Osteocyte (in vitro differentiated cells): Measurements from ENCODE around the gene ITPR2. TPM values are rescaled to one million over a fixed set of nuclear protein-coding genes. Genes with fewer than 3 reads are reported as not detected.

Experiments
- DNase-seq: peaks from one replicate; pipeline ENCODE4 v3.0.0; 2021; ENCODE audit warnings: mixed read lengths; ENCODE audit not compliant: unreplicated experiment; ENCODE audit errors: extremely low spot score
- H3K27ac Mint-ChIP-seq: one replicate; pipeline ENCODE4 v1.8.0; 2021; ENCODE audit warnings: mild to moderate bottlenecking, mixed read lengths; ENCODE audit not compliant: unreplicated experiment
- H3K27me3 Mint-ChIP-seq: one replicate; pipeline ENCODE4 v1.8.0; 2021; ENCODE audit warnings: mixed read lengths; ENCODE audit not compliant: unreplicated experiment
- H3K36me3 Mint-ChIP-seq: one replicate; pipeline ENCODE4 v1.8.0; 2021; ENCODE audit warnings: mixed read lengths; ENCODE audit not compliant: unreplicated experiment
- H3K4me1 Mint-ChIP-seq: one replicate; pipeline ENCODE4 v1.8.0; 2021; ENCODE audit warnings: mixed read lengths; ENCODE audit not compliant: unreplicated experiment
- H3K4me3 Mint-ChIP-seq: one replicate; pipeline ENCODE4 v1.8.0; 2021; ENCODE audit warnings: mild to moderate bottlenecking, moderate library complexity, mixed read lengths; ENCODE audit not compliant: unreplicated experiment
- H3K9me3 Mint-ChIP-seq: one replicate; pipeline ENCODE4 v1.8.0; 2021; ENCODE audit warnings: mixed read lengths; ENCODE audit not compliant: unreplicated experiment
- CTCF ChIP-seq: fragments of 200-600 bp; sonication (generic); IDR thresholded peaks from 2 replicates; pipeline ENCODE4 v1.5.0; 2021; ENCODE audit warnings: antibody characterized with exemption, mild to moderate bottlenecking, moderate library complexity
- total RNA-seq: library from RNA; stranded (reverse); gene quantifications from 2 replicates; pipeline ENCODE4 v1.2.1, GENCODE V29; 2021

The ITPR2 gene
- total RNA-seq, 1 donor from 2014 or later, result 22.1 TPM

GRCh38 chr12:26453246-26453645 is 379.7 kb downstream of the ITPR2 start:
- no peaks in the 10 kb centered on the region for H3K27me3 Mint-ChIP-seq
- H3K36me3 Mint-ChIP-seq, result peaks cover 9% of the 10 kb centered on the region
- TF ChIP-seq CTCF, result no peak
- H3K9me3 Mint-ChIP-seq, result no peaks in the 10 kb centered on the region
- no peak overlapping the region for H3K27ac Mint-ChIP-seq
- no peaks in the 10 kb centered on the region for H3K4me1 Mint-ChIP-seq
- no peak overlapping the region for H3K4me3 Mint-ChIP-seq
- DNase-seq, result no peak

DNA sequence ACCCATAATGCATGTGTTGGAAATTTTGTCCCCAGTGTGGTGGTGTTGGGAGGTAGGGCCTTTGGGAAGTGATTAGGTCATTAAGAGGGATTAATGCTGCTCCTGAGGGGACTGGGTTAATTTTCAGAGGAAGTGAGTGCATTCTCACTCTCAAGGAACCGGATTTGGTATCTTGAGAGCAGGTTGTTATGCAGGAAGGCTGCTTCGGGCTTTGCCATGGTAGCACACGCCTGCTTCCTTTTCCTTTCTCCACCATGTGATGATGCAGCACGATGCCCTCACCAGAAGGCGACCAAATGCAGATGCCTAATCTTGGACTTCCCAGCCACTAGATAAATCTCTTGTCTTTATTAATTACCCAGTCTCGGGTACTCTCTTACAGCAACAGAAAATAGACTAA is 380.5 kb downstream of the ITPR2 start:
- TF ChIP-seq CTCF, result no peak
- Mint-ChIP-seq H3K36me3 (peaks cover 4% of the 10 kb centered on the region), H3K27ac (no peak overlapping the region), H3K9me3 (no peaks in the 10 kb centered on the region), H3K27me3 (no peaks in the 10 kb centered on the region), H3K4me3 (no peak overlapping the region), H3K4me1 (no peaks in the 10 kb centered on the region)
- no peak for DNase-seq

DNA sequence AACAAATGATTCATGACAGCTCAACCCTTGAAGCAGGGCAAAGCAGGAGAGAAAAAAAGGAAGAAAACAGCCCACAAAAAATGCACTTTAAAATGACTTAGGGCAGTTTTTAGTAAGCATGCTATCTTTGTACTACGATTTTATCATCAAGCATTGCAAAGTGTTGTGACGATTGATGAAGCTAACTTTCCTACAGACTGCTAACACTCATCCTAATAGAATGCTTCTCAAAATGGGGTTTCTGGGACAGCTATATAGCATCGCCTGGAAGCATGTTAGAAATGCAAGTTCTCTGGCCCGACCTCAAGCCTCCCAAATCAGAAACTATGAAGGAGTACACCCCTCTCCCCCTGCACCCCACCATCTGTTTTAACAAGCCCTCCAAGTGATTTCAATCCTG is 381.2 kb downstream of the ITPR2 start:
- no peak for DNase-seq
- Mint-ChIP-seq H3K27ac (no peak overlapping the region), H3K36me3 (no peaks in the 10 kb centered on the region), H3K4me3 (no peak overlapping the region), H3K9me3 (no peaks in the 10 kb centered on the region), H3K27me3 (no peaks in the 10 kb centered on the region), H3K4me1 (no peaks in the 10 kb centered on the region)
- no peak for TF ChIP-seq CTCF

DNA sequence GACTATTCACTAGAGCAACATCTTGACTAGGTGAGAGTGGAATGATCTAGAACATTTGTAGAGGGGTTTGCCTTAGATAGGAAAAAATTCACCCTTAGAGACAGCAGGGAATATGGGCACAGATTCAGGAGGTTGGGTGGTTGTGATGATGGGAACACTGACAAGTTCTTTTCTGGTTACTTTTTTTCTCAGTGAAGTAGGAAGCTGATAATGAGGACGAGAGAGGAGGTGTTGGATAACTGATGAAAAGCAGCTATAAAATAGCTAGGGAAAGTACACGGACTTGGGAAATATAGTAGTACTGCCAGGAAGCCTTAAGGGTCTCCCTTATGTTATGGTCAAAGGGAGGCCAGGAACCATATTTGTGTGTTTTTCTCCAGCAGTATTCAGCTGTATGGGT is 387.1 kb downstream of the ITPR2 start:
- no peak for DNase-seq
- no peaks in the 10 kb centered on the region for H3K27me3 Mint-ChIP-seq
- no peaks in the 10 kb centered on the region for H3K4me1 Mint-ChIP-seq
- H3K4me3 Mint-ChIP-seq, result no peak overlapping the region
- no peak overlapping the region for H3K27ac Mint-ChIP-seq
- TF ChIP-seq CTCF, result no peak
- H3K9me3 Mint-ChIP-seq, result no peaks in the 10 kb centered on the region
- peaks cover 9% of the 10 kb centered on the region for H3K36me3 Mint-ChIP-seq

- no peaks in the 10 kb centered on the region for H3K27me3 Mint-ChIP-seq
- H3K9me3 Mint-ChIP-seq, result no peaks in the 10 kb centered on the region
- TF ChIP-seq CTCF, result no peak
- no peak overlapping the region for H3K27ac Mint-ChIP-seq
- no peak overlapping the region for H3K4me3 Mint-ChIP-seq
- peaks cover 9% of the 10 kb centered on the region for H3K36me3 Mint-ChIP-seq
- H3K4me1 Mint-ChIP-seq, result no peaks in the 10 kb centered on the region
- no peak for DNase-seq
Measured at GRCh38 chr12:26443309-26443708, 389.7 kb downstream of the ITPR2 start.
